DND-41 (cell line): Measurements from ENCODE around the gene TPM2.

Experiments
- ATAC-seq: fragments of 200-7000 bp; cut with Tn5 transposase; 3 replicates; pipeline ENCODE4 v1.9.1; 2021; ENCODE audit warnings: low read depth; ENCODE audit not compliant: insufficient read depth
- DNase-seq: peaks from one replicate; pipeline ENCODE4 v3.0.0-alpha.2; 2020
- H2AFZ ChIP-seq: 2 replicates; pipeline ENCODE4 v1.6.0; 2012; ENCODE audit warnings: low read depth, low read length
- H3K27ac ChIP-seq: 2 replicates; pipeline ENCODE4 v1.5.1; 2012; ENCODE audit warnings: low read length, inconsistent platforms
- H3K27me3 ChIP-seq: fragments of 200-600 bp; sonication (generic); 2 replicates; pipeline ENCODE4 v1.6.0; 2012; ENCODE audit warnings: low read length, mild to moderate bottlenecking, inconsistent platforms; ENCODE audit not compliant: insufficient read depth, poor library complexity
- H3K36me3 ChIP-seq: 2 replicates; pipeline ENCODE4 v1.5.1; 2012; ENCODE audit warnings: low read length, inconsistent platforms; ENCODE audit not compliant: insufficient read depth
- H3K4me1 ChIP-seq: 2 replicates; pipeline ENCODE4 v1.5.1; 2012; ENCODE audit warnings: mild to moderate bottlenecking, low read length; ENCODE audit not compliant: insufficient read depth
- H3K4me2 ChIP-seq: 2 replicates; pipeline ENCODE4 v1.6.0; 2012; ENCODE audit warnings: mild to moderate bottlenecking, moderate library complexity, low read length, inconsistent platforms; ENCODE audit not compliant: insufficient read depth
- H3K4me3 ChIP-seq, 2 experiments: fragments of 200-600 bp in 1 of 2; shearing (Covaris generic) in 1 of 2; 2 replicates each; pipeline ENCODE4 v1.5.1; 2012 to 2016; ENCODE audit warnings: inconsistent platforms in 2 of 2, low read length in 2 of 2, mild to moderate bottlenecking in 2 of 2, low read depth in 1 of 2, moderate library complexity in 1 of 2
- H3K79me2 ChIP-seq: 2 replicates; pipeline ENCODE4 v1.6.0; 2012; ENCODE audit warnings: low read length, inconsistent platforms; ENCODE audit not compliant: insufficient read depth
- H3K9ac ChIP-seq: 2 replicates; pipeline ENCODE4 v1.6.0; 2012; ENCODE audit warnings: low read depth, mild to moderate bottlenecking, inconsistent platforms, low read length, moderate library complexity
- H3K9me3 ChIP-seq: 2 replicates; pipeline ENCODE4 v1.5.1; 2012; ENCODE audit warnings: low read length, moderate library complexity, mild to moderate bottlenecking, inconsistent platforms; ENCODE audit not compliant: insufficient read depth, severe bottlenecking
- H4K20me1 ChIP-seq: 2 replicates; pipeline ENCODE4 v1.6.0; 2012; ENCODE audit warnings: low read length; ENCODE audit not compliant: insufficient read depth
- CTCF ChIP-seq: IDR thresholded peaks from 2 replicates; pipeline ENCODE4 v1.5.1; 2012; ENCODE audit warnings: borderline replicate concordance, low read length, moderate library complexity, mild to moderate bottlenecking; ENCODE audit not compliant: poor library complexity, severe bottlenecking; ENCODE audit errors: extremely low read depth
- EZH2 ChIP-seq: IDR thresholded peaks from 3 replicates; pipeline ENCODE4 v1.6.1; 2012; ENCODE audit warnings: borderline replicate concordance, low read depth, mild to moderate bottlenecking, moderate library complexity, low read length, inconsistent platforms; ENCODE audit not compliant: severe bottlenecking

TPM2 gene

GRCh38 chr9:35725362-35725761, 35.6 kb upstream of the TPM2 start:
- peaks cover 84% of the 10 kb centered on the region for H3K36me3 ChIP-seq

GRCh38 chr9:35723908-35724307, 34.2 kb upstream of the TPM2 start:
- Histone ChIP-seq H3K27me3 (no peaks in the 10 kb centered on the region), H3K79me2 (peaks cover 34% of the 10 kb centered on the region), H3K36me3 (peaks cover 91% of the 10 kb centered on the region), H3K9me3 (no peaks in the 10 kb centered on the region), H3K4me1 (peaks cover 19% of the 10 kb centered on the region), H3K4me3 (no peak overlapping the region), H4K20me1 (peaks cover 37% of the 10 kb centered on the region), H2AFZ (no peak overlapping the region), H3K27ac (no peak overlapping the region), H3K4me2 (no peak overlapping the region), H3K9ac (no peak overlapping the region)
- TF ChIP-seq CTCF (no peak), EZH2 (no peak)
- DNase-seq, result no peak
- no peak for ATAC-seq

More at GRCh38 chr9:35725362-35725761, 35.6 kb upstream of the TPM2 start:
- TF ChIP-seq CTCF (no peak), EZH2 (no peak)
- no peak overlapping the region for H3K4me3 ChIP-seq
- H3K9me3 ChIP-seq, result no peaks in the 10 kb centered on the region
- ATAC-seq, result no peak
- no peak overlapping the region for H3K9ac ChIP-seq
- peaks cover 49% of the 10 kb centered on the region for H3K79me2 ChIP-seq
- H3K4me1 ChIP-seq, result peaks cover 33% of the 10 kb centered on the region
- no peak overlapping the region for H3K27ac ChIP-seq
- DNase-seq, result no peak
- H4K20me1 ChIP-seq, result peaks cover 46% of the 10 kb centered on the region
- no peaks in the 10 kb centered on the region for H3K27me3 ChIP-seq
- no peak overlapping the region for H3K4me2 ChIP-seq
- no peak overlapping the region for H2AFZ ChIP-seq

- Histone ChIP-seq H3K27ac (no peak overlapping the region), H4K20me1 (peaks cover 33% of the 10 kb centered on the region), H3K27me3 (no peaks in the 10 kb centered on the region), H3K9ac (no peak overlapping the region), H3K79me2 (peaks cover 30% of the 10 kb centered on the region), H3K4me2 (no peak overlapping the region), H3K4me1 (peaks cover 14% of the 10 kb centered on the region), H3K4me3 (no peak overlapping the region), H2AFZ (no peak overlapping the region), H3K9me3 (no peaks in the 10 kb centered on the region), H3K36me3 (peaks cover 92% of the 10 kb centered on the region)
- ATAC-seq (no peak), DNase-seq (no peak)
- TF ChIP-seq CTCF (no peak), EZH2 (no peak)
These were observed 33.7 kb upstream of the TPM2 start for GRCh38 chr9:35723426-35723825.

- H2AFZ ChIP-seq, result no peak overlapping the region
- H3K27me3 ChIP-seq, result no peaks in the 10 kb centered on the region
- H3K4me3 ChIP-seq, result no peak overlapping the region
- TF ChIP-seq CTCF (no peak), EZH2 (no peak)
- H3K9ac ChIP-seq, result no peak overlapping the region
- H3K4me2 ChIP-seq, result no peak overlapping the region
- no peak for ATAC-seq
- H4K20me1 ChIP-seq, result peaks cover 4% of the 10 kb centered on the region; the same call in 1 of the 2 replicates
- no peak overlapping the region for H3K27ac ChIP-seq
- DNase-seq, result no peak
- H3K9me3 ChIP-seq, result no peaks in the 10 kb centered on the region
- no peaks in the 10 kb centered on the region for H3K79me2 ChIP-seq
- H3K36me3 ChIP-seq, result peaks cover 99% of the 10 kb centered on the region
- H3K4me1 ChIP-seq, result no peaks in the 10 kb centered on the region
These were observed 29.8 kb upstream of the TPM2 start for GRCh38 chr9:35719546-35719945.
